GM19240 (cell line): ENCODE measurements around the gene ATAD3B.
"Not testable (repeated sequence)": the region's sequence is repeated elsewhere in the genome, so short reads cannot be mapped to it uniquely, and the experiment has no call there.

ENCODE experiments used
- DNase-seq: peaks from one replicate; pipeline ENCODE4 v3.0.0; 2011; ENCODE audit warnings: low spot score; ENCODE audit not compliant: insufficient read length

Gene ATAD3B, protein sequence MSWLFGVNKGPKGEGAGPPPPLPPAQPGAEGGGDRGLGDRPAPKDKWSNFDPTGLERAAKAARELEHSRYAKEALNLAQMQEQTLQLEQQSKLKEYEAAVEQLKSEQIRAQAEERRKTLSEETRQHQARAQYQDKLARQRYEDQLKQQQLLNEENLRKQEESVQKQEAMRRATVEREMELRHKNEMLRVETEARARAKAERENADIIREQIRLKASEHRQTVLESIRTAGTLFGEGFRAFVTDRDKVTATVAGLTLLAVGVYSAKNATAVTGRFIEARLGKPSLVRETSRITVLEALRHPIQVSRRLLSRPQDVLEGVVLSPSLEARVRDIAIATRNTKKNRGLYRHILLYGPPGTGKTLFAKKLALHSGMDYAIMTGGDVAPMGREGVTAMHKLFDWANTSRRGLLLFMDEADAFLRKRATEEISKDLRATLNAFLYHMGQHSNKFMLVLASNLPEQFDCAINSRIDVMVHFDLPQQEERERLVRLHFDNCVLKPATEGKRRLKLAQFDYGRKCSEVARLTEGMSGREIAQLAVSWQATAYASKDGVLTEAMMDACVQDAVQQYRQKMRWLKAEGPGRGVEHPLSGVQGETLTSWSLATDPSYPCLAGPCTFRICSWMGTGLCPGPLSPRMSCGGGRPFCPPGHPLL

GRCh38 chr1:1471389-1472052, at the start of gene ATAD3B:
ATAD3B (plus strand) TSS chr1:1471765; CDS start chr1:1471885, 120 bp downstream.
- peak; percentile 98 for DNase-seq

- DNase-seq, result no peak
Measured at GRCh38 chr1:1421907-1422464, 49.6 kb upstream of the ATAD3B start.

GRCh38 chr1:1422465-1423244, 48.9 kb upstream of the ATAD3B start:
- no peak for DNase-seq

- no peak for DNase-seq
Measured at GRCh38 chr1:1423245-1423597, 48.3 kb upstream of the ATAD3B start.

- DNase-seq, result no peak
Measured at GRCh38 chr1:1424707-1425106, 46.9 kb upstream of the ATAD3B start.

DNA sequence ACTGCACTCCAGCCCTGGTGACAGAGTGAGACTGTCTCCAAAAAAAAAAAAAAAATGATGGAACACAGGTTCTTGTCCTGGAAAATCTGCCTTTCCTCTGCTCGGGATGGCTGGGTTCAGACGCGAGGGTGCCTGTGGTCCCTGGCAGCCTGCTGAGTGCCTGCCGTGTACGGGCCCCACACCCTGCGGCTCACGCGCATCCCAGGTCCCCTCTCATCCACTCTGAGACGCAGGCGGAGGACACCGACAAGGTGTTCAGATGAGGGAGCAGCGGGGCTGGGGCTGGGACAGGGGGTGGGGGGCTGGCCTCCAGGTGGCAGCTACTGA, 46.2 kb upstream of the ATAD3B start:
- DNase-seq, result no peak

- DNase-seq, result no peak
Measured at GRCh38 chr1:1425753-1426495, 45.6 kb upstream of the ATAD3B start.

DNA sequence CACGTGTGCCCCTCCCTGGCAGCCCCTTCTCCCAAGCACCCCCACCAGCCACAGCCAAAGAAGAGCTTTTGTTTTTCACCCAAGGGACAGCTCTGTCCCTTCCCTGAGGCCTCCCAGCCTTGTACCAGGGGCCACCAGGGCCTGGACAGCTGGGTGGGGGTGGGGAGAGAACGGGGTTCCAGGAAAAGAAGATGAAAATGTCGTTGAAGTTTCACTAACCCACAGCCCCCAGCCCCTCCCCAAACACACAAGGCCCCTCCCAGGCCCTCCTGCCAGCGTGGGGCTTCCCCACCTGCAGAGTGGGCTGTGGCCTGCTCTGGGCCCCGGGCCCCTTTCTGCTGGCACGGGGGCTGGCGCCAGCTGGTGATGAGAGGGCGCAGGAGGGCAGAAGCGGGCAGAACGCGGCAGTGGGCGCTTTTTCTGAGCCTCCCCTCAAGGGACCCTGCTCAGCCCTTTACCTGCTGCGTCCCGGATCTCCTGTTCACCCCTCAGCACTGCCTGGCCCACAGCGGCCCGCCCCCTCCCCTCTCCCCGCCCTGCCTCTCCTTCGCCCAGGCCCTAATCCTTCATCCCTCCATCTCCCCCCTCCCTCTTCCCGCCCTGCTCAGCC, 45.0 kb upstream of the ATAD3B start:
- no peak for DNase-seq

DNA sequence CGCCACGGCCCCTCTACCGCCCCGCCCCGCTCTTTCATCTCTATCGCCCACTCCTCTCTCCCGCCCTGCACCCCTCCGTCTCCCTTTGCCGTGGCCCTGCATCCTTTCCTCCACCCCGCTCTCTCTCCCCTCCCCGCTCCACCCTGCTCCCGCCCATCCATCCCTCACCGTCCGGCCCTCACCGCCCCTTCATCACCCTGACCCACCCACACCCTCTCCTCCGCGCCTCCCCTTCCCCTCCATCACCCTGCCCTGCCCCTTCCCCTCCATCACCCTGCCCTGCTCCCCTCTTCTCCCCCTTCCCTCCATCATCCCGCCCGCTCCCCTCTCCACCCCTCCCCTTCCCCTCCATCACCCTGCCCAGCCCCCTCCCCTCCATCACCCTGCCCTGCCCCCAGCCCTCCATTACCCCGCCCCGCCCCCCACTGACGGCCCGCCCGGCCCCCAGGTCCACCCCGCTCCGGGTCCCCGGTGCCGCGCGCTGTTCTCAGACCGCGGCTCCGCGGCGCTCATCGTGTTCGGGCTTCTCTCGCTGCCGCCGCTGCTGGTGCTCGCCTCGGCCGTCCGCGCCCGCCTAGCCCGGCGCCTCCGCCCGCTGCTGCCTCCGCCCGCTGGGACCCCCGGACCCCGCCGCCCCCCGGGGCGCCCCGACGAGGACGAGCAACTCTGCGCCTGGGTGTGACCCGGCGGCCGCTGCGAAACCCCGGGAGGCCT, 44.3 kb upstream of the ATAD3B start:
- DNase-seq, result no peak

GRCh38 chr1:1427820-1428148, 43.8 kb upstream of the ATAD3B start:
- no peak for DNase-seq

GRCh38 chr1:1428174-1428573, 43.4 kb upstream of the ATAD3B start:
- no peak for DNase-seq

GRCh38 chr1:1428967-1429366, 42.6 kb upstream of the ATAD3B start:
- not testable (repeated sequence) for DNase-seq

- no peak for DNase-seq
Measured at GRCh38 chr1:1429671-1430073, 41.9 kb upstream of the ATAD3B start.

DNA sequence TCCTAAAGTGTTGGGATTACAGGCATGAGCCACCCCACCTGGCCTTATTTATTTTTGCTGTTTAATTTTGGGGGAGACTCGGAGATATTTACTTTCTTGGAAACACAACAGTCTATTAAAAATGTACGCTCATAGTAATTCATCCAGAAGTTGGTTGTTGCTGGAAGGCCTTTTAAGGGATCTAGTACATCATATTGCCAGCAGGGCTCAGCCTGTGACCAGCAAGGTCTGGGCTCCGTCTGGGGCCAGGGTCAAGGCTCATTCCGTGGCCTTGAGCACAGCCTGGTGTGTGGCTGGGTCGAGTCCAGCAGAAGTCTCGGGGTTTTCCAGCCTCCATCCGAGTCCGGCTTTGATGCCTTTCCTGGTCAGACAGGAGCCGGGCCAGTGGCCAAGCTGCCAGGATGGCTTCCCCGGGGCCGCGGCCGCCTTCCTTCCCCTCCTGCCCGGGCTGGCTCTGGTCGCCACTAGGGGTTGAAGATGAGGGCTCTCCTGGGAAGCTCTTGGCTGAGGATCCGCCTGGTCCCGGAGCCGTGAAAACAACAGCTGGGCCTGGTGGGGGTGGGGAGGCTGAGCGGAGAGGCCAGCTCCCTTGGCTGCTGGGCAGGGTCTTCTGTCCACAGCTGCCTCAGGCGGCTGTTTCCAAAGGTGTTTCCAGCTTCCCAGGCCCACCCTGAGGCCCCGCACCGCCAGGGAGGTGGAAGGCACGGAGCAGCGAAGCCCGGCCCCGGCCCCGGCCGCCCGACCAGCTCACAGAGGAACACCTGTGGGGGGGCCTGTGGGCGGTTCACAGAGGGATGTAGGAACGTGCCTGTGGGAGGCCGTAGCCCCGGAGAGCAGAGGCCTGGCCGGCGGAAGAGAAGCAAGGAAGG, 41.2 kb upstream of the ATAD3B start:
- no peak for DNase-seq

DNA sequence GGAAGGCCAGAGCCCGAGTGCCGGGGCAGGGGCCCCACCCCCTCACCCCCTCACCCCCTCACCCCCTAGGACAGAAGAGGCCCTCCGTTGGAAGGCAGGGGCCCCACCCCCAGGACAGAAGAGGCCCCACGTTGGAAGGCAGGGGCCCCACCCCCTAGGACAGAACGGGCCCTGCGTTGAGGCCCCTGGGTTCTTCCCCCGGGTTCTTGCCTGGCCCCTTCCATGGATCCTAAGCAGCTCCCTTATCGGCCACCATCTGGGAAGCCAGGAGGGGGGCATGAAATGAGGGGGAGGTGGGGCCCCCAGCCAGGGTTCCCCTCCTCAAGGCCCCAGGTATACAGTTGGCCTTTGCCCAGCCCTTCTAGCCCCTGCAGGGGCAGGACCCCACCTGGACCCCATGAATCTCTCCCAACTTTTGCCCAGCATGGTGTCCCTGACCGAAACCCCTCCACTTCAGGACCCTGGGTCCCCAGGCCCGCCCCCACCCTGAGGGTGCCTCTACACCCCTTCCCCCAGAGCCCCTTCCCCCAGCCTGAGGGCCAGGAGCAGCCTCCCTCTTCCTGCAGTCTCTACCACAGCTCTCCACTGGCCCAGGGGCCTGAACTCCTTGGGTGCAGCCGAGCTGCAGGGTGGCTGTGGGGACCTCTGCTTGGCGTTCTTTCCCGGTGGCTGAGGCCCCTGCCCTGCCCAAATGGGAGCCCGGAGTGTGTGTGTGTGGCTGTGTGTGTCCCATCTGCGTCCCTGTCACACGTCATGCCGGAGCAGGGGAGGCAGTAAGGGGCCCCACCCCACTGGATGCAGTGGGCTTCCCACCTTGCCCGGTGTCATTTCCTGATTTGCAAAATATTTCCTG, 40.3 kb upstream of the ATAD3B start:
- no peak for DNase-seq

DNA sequence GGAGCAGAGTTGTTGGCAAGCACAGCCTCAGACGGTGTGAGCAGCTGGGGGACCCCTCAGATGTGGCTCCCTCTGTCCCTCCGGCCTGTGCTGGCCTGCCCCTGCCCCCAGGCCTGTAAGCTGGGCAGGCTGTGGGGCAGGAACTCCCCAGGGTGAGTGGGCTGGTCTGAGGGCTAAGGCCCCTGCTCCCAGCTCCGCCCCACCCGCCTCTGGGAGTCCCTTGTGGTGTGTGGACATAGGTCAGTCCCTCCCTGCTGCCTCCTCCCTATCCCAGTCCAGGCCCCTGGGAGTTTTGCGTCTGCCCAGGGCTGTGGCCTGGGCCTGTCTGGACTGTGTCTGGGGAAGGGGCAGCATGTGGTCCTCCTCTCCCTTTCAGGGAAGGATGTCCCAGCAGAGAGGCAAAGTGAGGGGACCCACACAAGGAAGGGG, 39.7 kb upstream of the ATAD3B start:
- no peak for DNase-seq

DNA sequence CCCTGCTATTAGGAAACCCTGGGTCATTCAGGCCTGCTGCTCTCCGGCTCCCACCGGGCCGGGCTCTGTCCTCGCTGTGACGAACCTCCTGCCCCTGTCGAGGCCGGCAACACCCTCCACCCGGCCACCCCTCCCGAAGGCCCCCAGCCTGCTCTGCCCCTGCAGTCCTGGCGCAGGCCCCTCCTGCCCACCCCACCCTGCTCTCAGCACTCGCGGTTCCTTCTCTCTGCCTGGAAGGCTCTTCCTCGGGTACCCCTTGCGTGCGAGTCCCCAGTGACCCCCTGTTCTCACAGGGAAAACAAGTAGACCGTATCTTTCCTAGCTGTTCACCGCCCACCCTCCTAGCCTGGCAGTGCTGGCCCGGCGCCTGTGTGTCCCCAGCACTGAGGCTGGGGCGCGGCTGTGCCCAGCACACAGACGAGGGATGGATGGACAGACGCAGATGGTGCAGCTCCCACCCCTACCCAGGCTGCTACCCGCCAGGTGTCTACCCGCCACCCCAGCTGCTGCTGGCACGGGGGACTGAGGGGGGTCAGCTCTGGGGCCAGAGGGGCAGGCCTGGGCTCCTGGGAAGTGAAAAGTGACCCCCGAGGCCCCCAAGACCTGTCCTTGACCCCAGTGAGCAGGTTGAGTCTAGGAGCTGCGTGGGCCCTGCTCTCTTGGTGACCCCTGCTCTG, 39.2 kb upstream of the ATAD3B start:
- no peak for DNase-seq
